Activated T-cell treated with anti-CD3 and anti-CD28 coated beads for 4 hours (primary cell): ENCODE results near the gene FRY.
"Not testable (repeated sequence)": the region's sequence is repeated elsewhere in the genome, so short reads cannot be mapped to it uniquely, and the experiment has no call there.

Experiments
- DNase-seq: peaks from one replicate; pipeline ENCODE4 v3.0.0-alpha.2; 2020

FRY gene

DNA sequence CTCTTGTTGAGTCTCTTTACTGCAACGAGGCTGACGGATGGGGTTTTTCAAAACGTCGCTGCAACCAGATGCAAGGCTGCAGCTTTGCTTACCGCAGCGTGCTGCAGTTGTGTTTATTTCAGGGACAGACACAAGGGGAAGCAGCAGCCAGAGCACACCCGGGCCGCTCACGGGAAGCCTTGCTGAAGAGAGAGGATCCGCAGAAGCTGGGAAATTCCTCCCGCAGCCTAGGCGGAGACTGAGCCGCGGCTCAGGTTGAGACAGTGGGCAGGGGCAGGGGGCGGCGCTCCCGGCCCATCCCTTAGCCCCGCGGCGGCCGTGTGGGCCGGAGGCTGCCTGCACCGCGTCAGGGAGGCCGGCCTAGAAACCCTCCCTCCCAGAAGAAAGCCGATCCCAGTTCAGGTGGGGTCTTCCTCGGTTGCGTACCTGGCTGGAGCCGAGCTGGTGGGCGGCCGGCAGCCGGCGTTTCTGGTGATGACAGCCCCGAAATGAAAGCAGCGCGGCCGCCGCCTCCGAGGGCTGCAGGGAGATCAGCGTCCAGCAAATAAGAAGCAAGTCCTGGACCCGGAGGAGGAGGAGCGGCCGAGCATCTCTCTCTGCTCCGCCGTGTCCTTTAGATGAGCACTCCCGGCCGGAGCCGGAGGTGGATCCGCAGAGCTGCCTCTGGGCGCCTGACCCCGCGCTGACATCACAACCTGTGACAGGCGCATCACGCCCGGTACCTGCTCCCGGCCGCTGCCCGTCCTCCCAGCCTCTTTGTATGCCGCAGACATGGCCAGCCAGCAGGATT lies at the start of gene FRY:
Gene FRY, plus strand, starts transcription at position 750 of the 790 bp plus-strand sequence. Its CDS starts 22 bp downstream, at position 772.
- DNase-seq: peak; percentile 11

DNA sequence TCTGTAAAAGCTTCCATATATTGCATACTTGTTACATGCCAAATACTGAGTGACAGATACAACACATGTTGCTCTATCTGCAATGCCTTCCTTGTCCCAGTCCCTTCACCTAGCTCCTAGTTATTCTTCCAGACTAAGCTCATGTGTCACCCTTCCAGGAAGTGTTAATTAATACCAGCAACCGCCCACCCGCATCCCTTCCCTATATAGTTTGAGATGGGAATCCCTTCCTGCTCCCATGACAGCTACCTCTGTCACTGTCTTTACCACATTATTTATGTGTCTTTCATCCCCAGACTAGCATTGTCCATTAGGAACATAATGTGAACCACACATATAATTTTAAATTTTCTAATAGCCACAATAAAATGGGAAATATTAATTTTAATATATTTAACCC lies 49.5 kb upstream of the FRY start:
- no peak for DNase-seq

DNA sequence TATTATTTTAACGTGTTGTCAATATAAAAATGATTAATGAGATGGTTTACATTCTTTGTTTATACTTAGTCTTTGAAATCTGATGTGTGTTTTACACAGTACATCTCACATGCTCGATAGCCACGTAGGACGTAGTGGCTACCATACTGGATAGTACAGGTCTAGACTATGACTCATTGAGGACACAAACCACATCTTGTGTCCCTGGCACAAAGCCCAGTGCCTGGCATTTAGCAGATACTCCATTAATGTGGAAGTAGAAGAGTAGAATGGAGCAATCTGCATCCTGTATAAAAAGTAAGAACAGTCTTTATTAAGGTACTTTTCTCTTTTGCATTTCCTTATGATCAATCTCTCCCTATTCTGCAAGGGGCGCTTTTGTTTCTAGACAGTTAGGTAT lies 49.0 kb upstream of the FRY start:
- DNase-seq: no peak

DNA sequence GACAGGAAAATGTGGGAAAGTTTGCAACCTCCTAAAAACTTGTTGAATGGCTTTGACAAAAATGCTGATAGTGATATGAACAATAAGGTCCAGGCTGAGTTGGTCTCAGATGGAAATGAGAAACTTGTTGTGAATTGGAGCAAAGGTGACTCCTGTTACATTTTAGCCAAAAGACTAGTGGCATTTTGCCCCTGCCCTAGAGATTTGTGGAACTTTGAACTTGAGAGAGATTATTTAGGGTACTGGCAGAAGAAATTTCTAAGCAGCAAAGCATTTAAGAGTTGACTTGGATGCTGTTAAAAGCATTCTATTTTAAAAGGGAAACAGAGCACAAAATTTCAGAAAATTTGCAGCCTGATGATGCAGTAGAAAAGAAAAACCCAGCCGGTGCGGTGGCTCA lies 47.9 kb upstream of the FRY start:
- DNase-seq: not testable (repeated sequence)

DNA sequence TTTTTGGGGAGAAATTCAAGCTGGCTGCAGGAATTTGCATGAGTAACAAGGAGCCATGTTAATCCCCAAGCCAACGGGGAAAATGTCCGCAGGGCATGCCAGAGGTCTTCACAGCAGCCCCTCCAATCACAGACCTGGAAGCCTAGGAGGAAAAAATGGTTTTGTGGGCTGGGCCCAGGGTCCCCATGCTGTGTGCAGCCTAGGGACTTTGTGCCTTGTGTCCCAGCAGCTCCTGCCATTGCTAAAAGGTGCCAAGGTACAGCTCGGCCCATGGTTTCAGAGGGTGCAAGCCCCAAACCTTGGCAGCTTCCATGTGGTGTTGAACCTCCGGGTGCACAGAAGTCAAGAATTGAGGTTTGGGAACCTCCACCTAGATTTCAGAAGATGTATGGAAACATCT lies 47.2 kb upstream of the FRY start:
- not testable (repeated sequence) for DNase-seq

DNA sequence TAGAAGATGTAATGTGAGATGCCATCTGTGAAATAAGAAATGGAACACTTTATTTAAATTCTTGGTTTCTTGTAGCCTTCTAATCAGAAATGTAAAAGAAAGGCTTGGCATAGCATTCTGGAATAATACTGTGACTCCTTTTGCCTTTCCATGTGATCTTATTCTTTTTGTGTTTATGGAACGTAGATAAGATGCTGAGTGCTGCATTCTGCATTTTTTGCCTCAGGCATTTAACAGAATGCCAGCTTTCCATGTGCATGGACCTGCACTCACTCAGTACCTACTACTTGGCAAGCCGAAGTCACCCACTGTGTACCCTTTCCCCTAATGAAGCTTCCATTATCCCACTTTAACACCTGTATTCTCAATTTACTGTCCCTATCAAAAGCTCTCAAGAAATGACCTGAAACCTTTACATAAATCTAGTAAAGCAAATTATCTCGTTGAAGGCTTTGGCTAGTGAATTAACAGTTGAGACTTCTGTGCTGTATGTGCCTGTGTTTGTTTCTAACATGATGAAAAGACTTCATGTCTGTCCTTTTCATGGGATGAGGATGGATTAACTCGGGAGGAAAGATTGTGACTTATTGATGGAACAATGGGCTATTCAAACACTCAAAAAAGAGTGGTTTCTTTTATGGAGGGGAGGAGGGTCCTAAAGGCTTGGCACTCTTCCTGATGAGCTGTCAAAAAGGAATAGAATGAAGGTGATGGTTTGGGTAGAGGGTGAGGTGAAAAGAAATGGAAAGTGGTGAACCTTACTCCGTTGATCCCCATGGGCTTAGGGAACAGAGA lies 44.7 kb upstream of the FRY start:
- no peak for DNase-seq

DNA sequence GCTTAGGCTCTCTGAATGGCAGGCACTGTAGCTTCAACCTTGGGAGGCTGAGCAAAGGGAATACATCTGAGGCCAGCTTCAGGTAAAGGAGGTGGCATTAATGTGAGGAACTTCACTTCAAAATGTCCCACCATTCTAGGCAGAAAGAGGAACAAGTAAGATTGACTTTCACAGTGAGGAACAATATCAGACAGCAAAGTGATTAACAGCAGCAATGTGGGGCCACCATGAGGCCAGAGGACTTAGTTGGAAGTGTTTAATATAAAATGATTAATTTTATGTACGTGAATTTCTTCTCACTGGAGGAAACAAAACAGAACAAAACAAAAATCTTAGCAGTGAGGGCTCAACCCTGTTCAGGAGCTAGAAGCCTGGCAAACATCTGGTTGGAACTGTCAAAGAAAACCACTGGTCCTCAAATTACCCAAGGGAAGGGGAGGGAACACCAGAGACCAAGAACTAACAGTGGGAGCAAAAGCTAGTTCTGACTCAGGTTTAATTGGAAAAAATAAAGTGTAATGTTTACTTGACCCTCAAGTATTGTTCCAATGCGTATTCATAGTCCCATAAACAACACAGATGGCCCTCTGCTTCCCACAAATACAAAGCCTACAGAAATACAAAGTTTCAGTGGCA lies 43.9 kb upstream of the FRY start:
- DNase-seq: no peak

DNA sequence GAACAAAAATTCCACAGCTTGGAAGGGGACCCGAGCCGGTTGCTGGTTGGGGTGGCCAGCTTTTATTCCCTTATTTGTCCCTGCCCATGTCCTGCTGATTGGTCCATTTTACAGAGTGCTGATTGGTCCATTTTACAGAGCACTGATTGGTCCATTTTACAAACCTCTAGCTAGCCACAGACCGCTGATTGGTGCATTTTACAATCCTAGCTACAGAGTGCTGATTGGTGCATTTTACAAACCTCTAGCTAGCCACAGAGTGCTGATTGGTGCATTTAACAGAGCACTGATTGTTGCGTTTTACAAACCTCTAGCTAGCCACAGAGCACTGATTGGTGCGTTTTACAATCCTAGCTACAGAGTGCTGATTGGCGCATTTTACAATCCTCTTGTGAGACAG lies 37.2 kb upstream of the FRY start:
- DNase-seq: not testable (repeated sequence)

DNA sequence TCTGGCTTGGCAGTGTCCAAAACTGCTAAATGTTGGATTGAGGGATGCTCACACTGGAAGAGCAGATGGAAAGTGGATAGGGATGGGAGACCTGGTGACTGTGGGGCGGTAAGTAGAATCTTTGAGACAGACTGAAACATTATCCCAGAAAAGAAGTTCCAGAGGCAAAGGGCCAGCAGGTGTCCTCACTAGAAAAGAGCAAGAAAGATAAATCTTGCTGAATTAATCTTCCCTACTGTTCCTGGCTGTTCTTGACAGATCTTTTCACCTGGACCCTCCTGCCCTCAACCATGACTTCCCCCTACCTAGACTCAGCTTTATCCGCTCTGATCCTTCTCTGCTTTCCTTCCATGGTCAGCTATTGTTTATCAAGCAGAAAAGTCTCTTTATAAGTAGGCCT lies 35.0 kb upstream of the FRY start:
- DNase-seq: no peak

DNA sequence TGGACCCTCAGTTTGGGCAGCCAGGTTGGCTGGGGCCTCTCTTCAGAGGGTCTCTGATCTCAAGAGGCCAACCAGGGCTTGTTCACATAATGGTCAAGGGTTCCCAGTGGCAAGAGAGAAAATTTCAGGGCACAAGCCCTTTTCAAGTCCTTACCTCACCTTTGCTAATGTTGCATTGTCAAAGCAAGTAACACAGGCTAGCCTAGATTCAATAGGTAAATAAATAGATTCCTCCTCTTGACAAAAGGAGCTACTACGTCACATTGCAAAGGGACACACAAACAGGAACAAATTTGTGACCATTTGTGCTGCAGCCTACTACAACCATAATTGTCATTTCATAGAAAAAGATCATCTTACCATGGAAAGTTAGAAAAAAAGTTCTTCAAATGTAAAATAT lies 33.9 kb upstream of the FRY start:
- DNase-seq: no peak

DNA sequence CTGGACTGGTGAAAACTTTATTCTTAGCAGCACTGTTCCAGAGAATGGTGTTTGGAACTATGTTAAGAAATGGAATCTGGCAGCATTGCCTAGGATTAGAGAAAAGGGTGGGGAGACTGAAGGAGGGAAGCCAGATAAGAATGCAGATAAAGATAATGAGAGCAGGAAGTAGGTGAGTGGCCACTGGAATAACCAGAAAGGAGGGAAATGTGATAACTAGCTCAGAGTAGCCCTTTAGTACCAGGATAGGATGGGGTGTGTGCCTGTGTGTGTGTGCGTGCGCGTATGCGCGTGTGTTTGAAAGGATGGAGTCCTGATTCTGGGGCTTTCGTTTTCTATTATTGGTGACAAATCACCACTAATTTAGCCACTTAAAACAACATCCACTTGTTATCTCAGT lies 33.4 kb upstream of the FRY start:
- no peak for DNase-seq

DNA sequence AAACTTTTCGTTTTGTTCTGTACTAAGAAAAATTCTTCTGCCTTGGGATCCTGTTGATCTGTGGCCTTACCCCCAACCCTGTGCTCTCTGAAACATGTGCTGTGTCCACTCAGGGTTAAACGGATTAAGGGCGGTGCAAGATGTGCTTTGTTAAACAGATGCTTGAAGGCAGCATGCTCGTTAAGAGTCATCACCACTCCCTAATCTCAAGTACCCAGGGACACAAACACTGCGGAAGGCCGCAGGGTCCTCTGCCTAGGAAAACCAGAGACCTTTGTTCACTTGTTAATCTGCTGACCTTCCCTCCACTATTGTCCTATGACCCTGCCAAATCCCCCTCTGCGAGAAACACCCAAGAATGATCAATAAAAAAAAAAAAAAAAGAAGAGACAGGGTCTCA lies 30.8 kb upstream of the FRY start:
- not testable (repeated sequence) for DNase-seq

DNA sequence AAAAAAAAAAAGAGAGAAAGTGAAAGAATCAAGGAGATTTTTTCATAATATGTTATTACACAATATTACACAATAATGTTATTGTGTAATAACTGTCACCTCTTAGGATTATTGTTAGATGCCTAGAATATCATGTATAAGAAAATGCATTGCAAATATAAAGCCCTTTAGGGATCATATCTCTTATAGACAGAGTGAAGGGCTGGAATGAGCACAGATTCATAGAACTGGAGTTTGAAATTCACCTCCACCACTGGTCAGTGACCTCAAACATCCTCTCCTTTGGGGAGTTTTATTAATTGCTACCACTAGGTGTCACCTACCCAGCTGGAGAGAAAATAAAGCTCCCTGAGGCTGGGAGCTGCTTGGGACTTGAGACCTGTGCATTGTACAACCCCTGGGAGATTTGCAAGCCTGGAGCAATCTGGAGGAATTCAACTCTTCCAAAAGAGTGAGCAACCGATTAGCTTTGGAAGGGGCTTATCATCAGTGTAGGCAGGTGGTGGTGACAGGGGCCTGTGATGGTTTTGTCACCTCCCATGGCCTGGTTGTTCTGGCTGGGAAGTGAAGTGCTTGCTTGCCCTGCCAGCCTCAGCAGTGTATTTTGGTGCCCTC lies 30.3 kb upstream of the FRY start:
- no peak for DNase-seq

DNA sequence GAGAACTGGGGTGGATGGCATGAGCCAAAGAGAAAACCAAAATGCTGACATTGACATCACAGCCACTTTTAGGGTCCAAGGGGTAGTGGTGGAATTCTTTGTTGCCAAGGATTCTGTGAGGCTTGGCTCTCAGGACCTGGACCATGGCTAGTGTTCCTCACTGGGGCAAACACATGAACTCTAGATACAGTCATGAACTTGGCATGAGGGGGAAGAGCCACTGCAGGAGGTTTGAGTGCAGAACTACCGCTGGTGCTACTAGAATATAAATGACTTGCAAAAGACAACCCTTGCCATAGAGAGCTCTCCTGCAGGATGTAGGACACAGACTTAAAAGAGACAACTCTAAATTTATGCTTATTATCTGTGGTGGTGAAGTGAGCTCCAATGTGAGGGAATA lies 29.8 kb upstream of the FRY start:
- no peak for DNase-seq

DNA sequence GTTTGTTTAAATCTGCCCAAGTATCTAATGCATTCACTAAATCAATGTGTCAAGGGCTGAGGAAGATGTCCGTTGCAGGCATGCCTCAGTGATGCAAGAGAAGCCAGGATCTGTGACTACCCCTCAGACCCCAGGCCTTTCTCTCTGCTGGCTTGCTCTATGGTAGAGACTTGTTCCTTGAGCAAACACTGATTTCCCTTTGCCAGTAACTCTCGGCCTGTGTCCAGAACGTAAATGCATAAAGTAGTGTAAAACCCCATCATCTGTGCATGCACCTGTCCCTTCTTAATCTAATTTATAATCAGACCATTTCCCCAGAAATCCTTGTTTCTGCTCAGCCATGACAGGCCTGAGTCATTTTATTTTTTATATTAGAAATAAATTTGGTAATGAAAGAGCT lies 28.7 kb upstream of the FRY start:
- no peak for DNase-seq

DNA sequence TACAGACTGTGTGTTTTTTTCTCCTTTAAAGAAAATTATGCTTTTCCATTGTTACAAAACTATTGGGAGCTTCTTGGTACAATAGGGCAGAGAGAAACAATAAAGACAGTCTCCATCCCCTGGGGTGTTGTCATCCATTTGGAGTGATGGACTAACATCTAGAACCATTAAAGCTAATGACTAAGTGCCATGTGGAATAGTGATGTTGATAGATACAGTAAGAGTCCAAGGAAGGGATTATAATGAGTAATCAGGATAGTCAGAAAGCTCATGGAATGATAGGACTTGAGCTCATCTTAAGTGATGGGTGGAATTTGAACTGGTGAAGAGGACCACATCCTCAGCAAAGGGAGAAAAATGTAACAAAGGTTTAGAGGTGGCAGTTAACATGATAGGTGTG lies 24.1 kb upstream of the FRY start:
- DNase-seq: no peak

DNA sequence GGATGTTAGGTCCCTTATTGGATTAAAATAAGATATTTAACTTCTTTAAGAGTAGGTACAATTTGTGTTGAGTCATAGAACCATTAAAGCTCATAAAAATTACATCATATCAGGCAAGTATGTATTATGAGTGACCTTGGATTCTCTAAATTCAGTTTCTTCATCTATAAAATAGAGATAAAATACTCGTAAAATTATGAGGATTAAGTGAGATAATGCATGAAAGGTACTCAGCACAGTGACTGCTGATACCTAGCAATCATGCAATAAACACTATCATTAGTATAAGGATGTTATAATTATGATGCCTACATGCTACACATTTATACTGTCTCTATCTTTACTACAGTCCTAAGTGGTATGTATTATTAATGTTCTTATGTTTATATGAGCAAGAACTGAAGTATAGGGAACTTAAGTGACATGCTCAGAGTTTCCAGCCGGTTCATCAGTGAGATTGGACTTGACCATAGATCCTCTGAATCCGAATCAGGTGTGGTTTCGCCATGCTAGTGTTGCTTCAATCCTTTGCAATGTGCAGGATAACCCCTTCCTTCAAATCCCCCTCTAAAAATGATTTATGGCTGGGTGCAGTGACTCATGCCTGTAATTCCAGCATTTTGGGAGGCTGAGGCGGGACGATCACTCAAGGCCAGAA lies 22.9 kb upstream of the FRY start:
- no peak for DNase-seq

DNA sequence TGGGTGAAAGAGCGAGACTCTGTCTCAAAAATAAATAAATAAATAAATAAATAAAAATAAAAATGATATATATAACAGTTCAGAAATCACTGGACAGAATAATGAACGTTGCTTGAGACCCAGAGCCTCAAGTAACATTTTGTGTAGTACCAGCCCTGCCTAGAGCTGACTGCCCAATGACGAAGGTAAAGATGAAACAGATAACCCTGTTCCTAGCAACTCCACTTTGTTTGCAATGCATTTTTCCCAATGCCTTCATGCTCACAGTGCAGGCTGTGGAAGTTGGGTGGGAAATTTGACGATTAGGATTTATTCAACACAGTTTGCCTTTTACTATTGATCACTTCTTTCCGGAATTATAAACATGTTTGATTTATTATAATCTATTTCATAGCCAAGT lies 22.2 kb upstream of the FRY start:
- DNase-seq: no peak

DNA sequence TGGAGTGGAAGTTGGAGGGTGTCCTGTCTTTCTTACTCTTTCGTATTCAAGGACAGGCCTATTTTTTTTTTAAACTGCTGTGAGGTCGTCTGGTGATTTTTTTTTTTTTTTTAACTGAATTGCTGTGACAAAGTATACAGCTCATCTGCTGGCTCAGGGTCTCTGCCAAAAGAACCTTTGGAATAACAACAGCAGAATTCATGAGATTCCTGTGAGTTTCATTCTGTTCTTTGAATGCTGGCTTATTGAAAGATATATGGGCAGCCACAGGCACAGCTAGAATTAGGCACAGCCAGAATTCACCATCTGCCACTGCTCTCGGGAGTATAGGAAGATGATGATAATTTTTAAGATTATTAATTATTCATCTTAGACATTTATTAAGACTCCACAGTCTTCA lies 21.4 kb upstream of the FRY start:
- DNase-seq: no peak

DNA sequence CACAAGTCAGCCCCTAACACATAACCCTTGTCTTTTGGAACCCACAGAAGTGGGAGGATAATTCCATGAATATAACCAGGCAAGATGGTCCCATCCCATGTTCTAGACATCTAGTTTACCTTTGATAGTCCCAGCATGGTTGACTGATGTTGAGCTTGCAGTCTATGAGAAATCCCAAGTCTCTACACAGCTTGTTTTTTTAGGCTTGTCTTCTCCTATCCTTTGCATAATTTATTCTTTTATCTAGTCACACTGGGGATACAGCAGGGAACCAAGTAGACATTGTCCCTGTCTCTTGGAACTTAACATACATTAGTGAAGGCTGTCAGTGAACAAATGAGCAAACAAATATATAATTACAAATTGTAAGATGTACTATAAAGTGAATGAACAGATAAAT lies 19.6 kb upstream of the FRY start:
- DNase-seq: no peak

DNA sequence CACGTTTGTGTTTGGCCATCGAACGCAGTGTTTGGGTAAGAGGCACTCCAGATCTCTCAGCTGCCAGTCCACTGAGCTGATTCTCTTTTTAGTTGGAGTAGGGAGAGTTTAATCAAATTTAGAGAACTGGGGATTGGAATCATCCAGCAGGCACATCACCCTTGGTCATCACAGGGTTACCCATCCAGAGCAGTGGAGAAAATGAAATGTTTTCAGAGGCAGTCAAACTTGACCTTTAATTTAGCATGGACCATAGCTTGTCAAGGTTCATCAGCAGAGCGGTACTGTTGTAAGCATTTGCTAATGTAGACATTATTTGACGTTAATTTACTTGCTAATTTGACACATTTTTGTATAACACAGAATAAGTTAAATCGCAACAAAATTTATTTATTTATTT lies 18.4 kb upstream of the FRY start:
- no peak for DNase-seq

DNA sequence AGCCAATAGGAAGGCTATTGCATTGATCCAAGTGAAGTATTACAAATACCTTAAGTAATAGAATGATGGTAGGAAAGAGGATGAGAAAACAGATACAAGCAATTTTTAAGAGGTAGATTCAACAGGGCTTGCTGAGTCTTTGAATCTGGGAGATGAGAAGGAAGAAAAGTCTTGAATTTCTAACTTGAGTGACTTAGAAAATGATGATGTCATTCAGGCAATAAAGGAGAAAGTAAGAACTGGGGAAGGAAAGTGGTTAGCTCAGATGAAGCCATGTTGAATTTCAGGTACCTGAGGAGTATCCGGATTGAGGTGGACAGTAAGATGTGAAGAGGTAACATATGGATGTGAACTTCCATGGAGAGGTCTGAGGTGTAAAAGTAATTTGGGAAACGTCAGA lies 15.5 kb upstream of the FRY start:
- DNase-seq: no peak

DNA sequence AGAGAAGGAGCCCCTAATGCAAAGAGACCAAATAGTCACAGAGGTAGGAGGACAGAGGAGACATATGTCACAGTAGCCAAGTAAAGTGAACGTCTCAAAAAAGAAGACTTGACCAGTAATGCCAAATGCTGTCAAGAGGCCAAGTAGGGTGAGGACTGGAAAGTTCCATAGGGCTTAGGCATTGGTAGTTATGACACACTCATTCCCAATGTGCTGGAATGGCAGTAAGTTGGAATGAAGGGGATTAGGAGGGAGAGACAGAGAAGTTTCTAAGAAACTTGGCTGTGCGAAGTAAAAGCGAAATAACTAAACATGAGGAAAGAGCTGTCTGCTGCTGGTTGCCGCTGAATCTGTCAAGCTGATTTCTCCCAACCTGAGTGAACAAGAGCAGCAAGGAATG lies 14.9 kb upstream of the FRY start:
- DNase-seq: no peak
